OCI-LY7 (cell line): ENCODE data around the gene KDSR. TPM values are rescaled to one million over a fixed set of nuclear protein-coding genes. Genes with fewer than 3 reads are reported as not detected.

Experiments used
- BruUV-seq: library from RNA; stranded (reverse); fragments of 400-500 nt; replicated peaks from 2 replicates; lab custom pipeline; 2021; lab: Mats Ljungman, UMichigan
- CTCF ChIA-PET: fragments of 300-600 bp; sonication (Branson Sonifier 250); formaldehyde crosslinking; loops from one replicate; lab custom pipeline; 2022; ENCODE audit warnings: antibody characterized with exemption; ENCODE audit not compliant: unreplicated experiment; lab: Charles Lee
- POLR2A ChIA-PET: fragments of 300-600 bp; sonication (Branson Sonifier 250); formaldehyde crosslinking; loops from one replicate; lab custom pipeline; 2022; ENCODE audit warnings: antibody characterized with exemption; lab: Charles Lee
- DNase-seq: peaks from one replicate; pipeline ENCODE4 v3.0.0-alpha.2; 2015; ENCODE audit warnings: low spot score
- H2AFZ ChIP-seq: fragments of 200-600 bp; sonication (generic), shearing (Covaris generic); 2 replicates; pipeline ENCODE4 v1.6.1; 2014; ENCODE audit warnings: mild to moderate bottlenecking, antibody characterized with exemption, low read length, moderate library complexity
- H3K27ac ChIP-seq: fragments of 200-600 bp; sonication (generic); 2 replicates; pipeline ENCODE4 v1.5.1; 2014; ENCODE audit warnings: mixed run types, low read depth, mild to moderate bottlenecking, moderate library complexity, low read length, inconsistent platforms; ENCODE audit not compliant: poor library complexity, severe bottlenecking
- H3K36me3 ChIP-seq: fragments of 200-600 bp; sonication (generic); 2 replicates; pipeline ENCODE4 v1.6.1; 2014; ENCODE audit warnings: mild to moderate bottlenecking, antibody characterized with exemption, low read length, moderate library complexity, mixed read lengths; ENCODE audit not compliant: insufficient read depth
- H3K4me1 ChIP-seq: fragments of 200-600 bp; sonication (generic); 2 replicates; pipeline ENCODE4 v1.5.1; 2014; ENCODE audit warnings: mild to moderate bottlenecking, low read length; ENCODE audit not compliant: insufficient read depth, poor library complexity, severe bottlenecking
- H3K4me2 ChIP-seq: fragments of 200-600 bp; sonication (generic); 2 replicates; pipeline ENCODE4 v1.6.1; 2014; ENCODE audit warnings: mild to moderate bottlenecking, low read length
- H3K4me3 ChIP-seq: fragments of 200-600 bp; sonication (generic); 2 replicates; pipeline ENCODE4 v1.5.1; 2014; ENCODE audit warnings: mild to moderate bottlenecking, low read depth, low read length; ENCODE audit not compliant: poor library complexity, severe bottlenecking
- H3K79me2 ChIP-seq: fragments of 200-600 bp; sonication (generic); 2 replicates; pipeline ENCODE4 v1.6.1; 2016; ENCODE audit warnings: low read depth, mild to moderate bottlenecking, low read length, moderate library complexity, mixed read lengths; ENCODE audit not compliant: insufficient read depth
- H3K9me2 ChIP-seq: fragments of 200-600 bp; sonication (generic); 2 replicates; pipeline ENCODE4 v1.6.1; 2016; ENCODE audit warnings: mild to moderate bottlenecking, low read length, mixed read lengths; ENCODE audit not compliant: insufficient read depth
- H3K9me3 ChIP-seq: fragments of 200-600 bp; sonication (generic); 2 replicates; pipeline ENCODE4 v1.6.1; 2014; ENCODE audit warnings: mild to moderate bottlenecking, mixed run types, low read length, mixed read lengths
- H4K20me1 ChIP-seq: fragments of 200-600 bp; sonication (generic); 2 replicates; pipeline ENCODE4 v1.6.1; 2014; ENCODE audit warnings: mild to moderate bottlenecking, antibody characterized with exemption, low read length, moderate library complexity, mixed read lengths; ENCODE audit not compliant: insufficient read depth
- EZH2phosphoT487 ChIP-seq: fragments of 200-600 bp; sonication (generic); IDR thresholded peaks from 2 replicates; pipeline ENCODE4 v1.6.1; 2018; ENCODE audit warnings: low read depth, borderline replicate concordance, mild to moderate bottlenecking, mixed run types, antibody characterized with exemption, low read length, moderate library complexity, mixed read lengths
- intact Hi-C: fragments of 100-400 bp; cut with micrococcal nuclease; formaldehyde crosslinking; loops from one replicate; pipeline ENCODE4 v1.10.0; 2022; ENCODE audit not compliant: unreplicated experiment
- total RNA-seq, 2 experiments: library from RNA; depleted of rRNA in 1 of 2; stranded (reverse); fragments of >200 nt in 1 of 2; shearing (Covaris generic) in 1 of 2; gene quantifications; 2 replicates each; pipeline ENCODE4 v1.2.3, GENCODE V29; 2014 to 2022
- TF ChIP-seq, protein P1 (sequence below): fragments of 200-600 bp; sonication (generic); conservative IDR thresholded peaks from 2 replicates; pipeline ENCODE4 v1.5.1; 2014; ENCODE audit warnings: mild to moderate bottlenecking, antibody characterized with exemption, low read length, moderate library complexity, mixed read lengths

The KDSR gene
- total RNA-seq, 2 experiments from 2014 or later: 6.5 to 13.4 TPM

DNA sequence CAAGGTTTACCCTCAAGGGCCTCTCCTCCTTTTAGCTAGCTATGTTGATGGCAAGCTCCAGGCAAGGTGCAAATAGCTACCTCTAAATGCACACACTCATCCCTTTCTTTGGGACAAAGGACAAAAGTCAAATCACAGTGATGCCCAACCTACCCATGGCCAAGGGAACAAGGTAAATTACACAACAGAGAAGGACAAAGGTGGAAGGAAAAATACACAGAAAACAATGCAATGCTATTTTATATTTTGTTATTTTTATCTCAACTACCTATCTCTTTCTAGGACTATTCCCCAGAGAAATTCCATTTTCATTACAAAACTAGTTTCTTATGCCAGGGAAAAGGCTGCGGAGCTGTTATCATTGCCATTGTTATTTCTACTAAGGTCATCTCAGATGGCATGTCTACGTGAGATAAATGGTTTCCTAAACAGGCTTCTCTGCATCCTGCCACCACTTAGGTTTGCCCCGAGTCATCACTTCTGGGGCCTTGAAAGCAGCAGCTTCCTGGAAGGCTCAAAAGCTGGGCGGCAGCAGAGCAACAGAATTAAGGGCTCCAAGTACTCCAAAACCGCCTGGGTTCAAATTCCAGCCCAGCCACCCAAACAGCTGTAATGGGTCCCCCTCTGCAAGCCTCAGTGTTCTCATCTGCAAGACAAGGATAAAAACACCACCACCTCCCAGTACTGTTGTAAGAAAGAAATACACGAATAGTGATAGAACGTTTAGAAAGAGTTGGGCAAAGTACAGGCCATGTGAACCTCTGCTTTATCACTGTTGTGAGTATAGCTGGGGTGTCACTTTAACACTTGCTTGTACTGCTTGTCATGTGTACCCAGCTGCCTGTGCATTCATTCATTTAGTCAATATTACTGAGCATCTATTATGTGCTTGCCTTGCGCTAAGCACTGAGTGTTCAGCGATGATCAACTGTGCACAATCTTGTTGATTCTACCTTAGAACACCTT is 68.3 kb downstream of the KDSR start:
- no peaks in the 10 kb centered on the region for H3K79me2 ChIP-seq
- H3K4me3 ChIP-seq: no peak overlapping the region
- no peak overlapping the region for H3K4me2 ChIP-seq
- no peaks in the 10 kb centered on the region for H3K9me2 ChIP-seq
- no peaks in the 10 kb centered on the region for H3K4me1 ChIP-seq
- TF ChIP-seq, protein P1, sequence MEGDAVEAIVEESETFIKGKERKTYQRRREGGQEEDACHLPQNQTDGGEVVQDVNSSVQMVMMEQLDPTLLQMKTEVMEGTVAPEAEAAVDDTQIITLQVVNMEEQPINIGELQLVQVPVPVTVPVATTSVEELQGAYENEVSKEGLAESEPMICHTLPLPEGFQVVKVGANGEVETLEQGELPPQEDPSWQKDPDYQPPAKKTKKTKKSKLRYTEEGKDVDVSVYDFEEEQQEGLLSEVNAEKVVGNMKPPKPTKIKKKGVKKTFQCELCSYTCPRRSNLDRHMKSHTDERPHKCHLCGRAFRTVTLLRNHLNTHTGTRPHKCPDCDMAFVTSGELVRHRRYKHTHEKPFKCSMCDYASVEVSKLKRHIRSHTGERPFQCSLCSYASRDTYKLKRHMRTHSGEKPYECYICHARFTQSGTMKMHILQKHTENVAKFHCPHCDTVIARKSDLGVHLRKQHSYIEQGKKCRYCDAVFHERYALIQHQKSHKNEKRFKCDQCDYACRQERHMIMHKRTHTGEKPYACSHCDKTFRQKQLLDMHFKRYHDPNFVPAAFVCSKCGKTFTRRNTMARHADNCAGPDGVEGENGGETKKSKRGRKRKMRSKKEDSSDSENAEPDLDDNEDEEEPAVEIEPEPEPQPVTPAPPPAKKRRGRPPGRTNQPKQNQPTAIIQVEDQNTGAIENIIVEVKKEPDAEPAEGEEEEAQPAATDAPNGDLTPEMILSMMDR: no peak
- TF ChIP-seq EZH2phosphoT487: no peak
- no peak for DNase-seq
- no peaks in the 10 kb centered on the region for H3K36me3 ChIP-seq
- POLR2A ChIA-PET: no interaction called here
- H2AFZ ChIP-seq: no peak overlapping the region
- intact Hi-C loops: no loop called here
- BruUV-seq: no TSS peak
- CTCF ChIA-PET: no interaction called here
- H4K20me1 ChIP-seq: no peaks in the 10 kb centered on the region
- no peak overlapping the region for H3K27ac ChIP-seq
- no peaks in the 10 kb centered on the region for H3K9me3 ChIP-seq

DNA sequence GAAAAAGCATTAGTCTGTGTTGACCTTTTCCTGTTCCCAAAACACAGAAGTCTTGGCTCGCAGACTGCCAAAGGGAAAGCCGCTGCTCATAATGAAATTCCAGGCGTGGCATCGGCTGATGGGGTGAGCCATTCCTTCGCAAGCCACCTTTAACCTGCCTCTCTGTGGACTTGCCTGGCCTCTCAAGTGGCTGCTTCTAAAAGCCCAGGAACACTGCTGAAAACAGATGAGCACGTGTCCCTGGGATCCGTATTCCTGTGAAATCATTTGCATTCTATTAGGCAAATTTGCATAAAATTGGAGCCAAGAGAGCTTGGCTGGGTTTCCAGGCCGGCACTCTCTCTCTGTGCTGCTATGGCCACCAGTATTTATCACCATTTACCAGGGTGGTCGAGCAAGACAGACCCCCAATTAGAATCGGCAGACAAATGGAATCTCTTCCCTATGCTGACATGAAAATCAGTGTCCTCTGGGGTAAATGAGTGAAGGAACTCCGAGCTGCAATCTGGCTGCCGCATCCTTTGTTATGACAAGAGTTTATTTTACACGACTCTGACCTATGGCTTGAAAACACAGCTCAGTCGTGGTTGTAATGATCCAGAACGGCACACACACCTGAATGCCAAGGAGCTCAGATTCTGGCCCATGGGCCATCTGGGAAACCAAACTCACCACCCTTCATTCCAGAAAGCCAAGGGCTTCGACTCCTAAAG is 69.2 kb downstream of the KDSR start:
- Histone ChIP-seq H2AFZ (no peak overlapping the region), H3K79me2 (no peaks in the 10 kb centered on the region), H3K4me1 (no peaks in the 10 kb centered on the region), H3K36me3 (no peaks in the 10 kb centered on the region), H3K4me2 (no peak overlapping the region), H4K20me1 (no peaks in the 10 kb centered on the region), H3K9me3 (no peaks in the 10 kb centered on the region), H3K27ac (no peak overlapping the region), H3K9me2 (no peaks in the 10 kb centered on the region), H3K4me3 (no peak overlapping the region)
- no TSS peak for BruUV-seq
- DNase-seq: no peak
- CTCF ChIA-PET: no interaction called here
- intact Hi-C loops: no loop called here
- TF ChIP-seq EZH2phosphoT487: no peak
- TF ChIP-seq, protein P1: no peak
- POLR2A ChIA-PET: no interaction called here
